ENCODE data around the gene PRKCH.

Gene PRKCH

GRCh38 chr14:61321385-61322010 lies at the start of gene PRKCH:
Gene PRKCH, plus strand, starts transcription at chr14:61321579. Its CDS starts 523 bp downstream, at chr14:61322102.
- peak; percentile 87 for DNase-seq (ENCODE audit: low spot score)

DNA sequence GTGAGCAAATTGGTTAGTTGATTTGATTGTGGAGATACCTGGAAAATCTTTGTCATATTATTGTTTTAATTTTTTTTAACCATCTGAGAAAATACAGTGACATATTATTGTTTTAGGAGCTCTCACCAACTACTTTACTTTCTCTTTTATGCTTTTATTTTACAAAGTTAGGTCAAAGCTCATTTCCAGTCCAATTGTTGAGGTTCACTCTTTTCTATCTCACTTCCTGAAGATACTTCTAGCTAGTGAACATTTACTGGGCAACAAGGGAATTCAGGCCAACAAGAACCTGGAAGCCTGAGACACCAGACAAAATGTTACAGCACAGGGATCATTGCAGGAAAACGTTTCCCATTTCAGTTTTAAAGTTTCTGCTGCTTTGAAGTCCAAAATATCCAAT lies 44.1 kb upstream of the PRKCH start:
- DNase-seq (ENCODE audit: low spot score) = no peak

- no peak for DNase-seq (ENCODE audit: low spot score)
These were observed 43.6 kb upstream of the PRKCH start for GRCh38 chr14:61277784-61278183.

- no peak for DNase-seq (ENCODE audit: low spot score)
These were observed 42.3 kb upstream of the PRKCH start for GRCh38 chr14:61279082-61279481.

GRCh38 chr14:61280092-61280525 lies 41.3 kb upstream of the PRKCH start:
- peak; percentile 22 for DNase-seq (ENCODE audit: low spot score)

- DNase-seq (ENCODE audit: low spot score) = peak; percentile 71
These were observed 40.7 kb upstream of the PRKCH start for GRCh38 chr14:61280526-61281185.

- peak; percentile 46 for DNase-seq (ENCODE audit: low spot score)
These were observed 40.0 kb upstream of the PRKCH start, which contains the start of gene TMEM30B for GRCh38 chr14:61281186-61281947. Gene TMEM30B, minus strand, starts transcription at chr14:61281338. Its CDS starts 191 bp downstream, at chr14:61281147.

GRCh38 chr14:61281948-61282275 lies 39.5 kb upstream of the PRKCH start:
- no peak for DNase-seq (ENCODE audit: low spot score)

- no peak for DNase-seq (ENCODE audit: low spot score)
These were observed 38.6 kb upstream of the PRKCH start for GRCh38 chr14:61282746-61283145.

- DNase-seq (ENCODE audit: low spot score) = no peak
These were observed 37.4 kb upstream of the PRKCH start for GRCh38 chr14:61284001-61284400.

DNA sequence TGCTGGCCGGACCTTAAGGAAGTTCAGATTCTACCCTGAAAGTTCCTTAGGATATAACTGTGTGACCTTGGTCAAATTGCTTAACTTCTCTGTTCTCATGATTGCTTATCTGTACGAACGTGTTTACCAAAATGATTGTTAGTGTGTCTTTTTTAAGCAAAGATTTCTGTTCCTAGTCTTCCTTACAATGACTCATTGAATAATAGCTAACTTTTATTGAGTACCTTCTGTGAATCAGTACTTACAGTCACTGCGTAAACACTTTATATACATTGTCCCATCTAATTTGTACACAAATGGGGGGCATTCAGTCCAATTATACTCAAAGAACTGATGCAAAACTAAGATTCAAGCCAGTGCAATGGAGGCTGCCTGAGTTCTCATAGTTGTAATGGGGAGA lies 36.0 kb upstream of the PRKCH start:
- DNase-seq (ENCODE audit: low spot score) = no peak

DNA sequence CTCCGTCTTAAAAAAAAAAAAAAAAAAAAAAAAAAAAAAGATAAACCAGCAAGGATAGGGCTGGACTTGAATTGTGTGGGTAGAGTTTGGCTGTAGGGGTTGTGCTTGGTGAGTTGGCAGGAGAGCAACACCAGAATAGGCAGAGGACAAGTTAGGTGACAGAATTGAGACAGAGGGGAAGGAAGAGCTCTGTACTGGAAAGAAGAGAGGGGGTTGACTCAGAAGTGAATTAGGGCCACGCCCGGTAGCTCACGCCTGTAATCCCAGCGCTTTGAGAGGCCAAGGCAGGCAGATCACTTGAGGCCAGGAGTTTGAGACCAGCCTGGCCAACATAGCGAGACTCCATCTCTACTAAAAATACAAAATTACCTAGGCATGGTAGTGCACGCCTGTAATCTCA lies 34.2 kb upstream of the PRKCH start:
- no peak for DNase-seq (ENCODE audit: low spot score)

DNA sequence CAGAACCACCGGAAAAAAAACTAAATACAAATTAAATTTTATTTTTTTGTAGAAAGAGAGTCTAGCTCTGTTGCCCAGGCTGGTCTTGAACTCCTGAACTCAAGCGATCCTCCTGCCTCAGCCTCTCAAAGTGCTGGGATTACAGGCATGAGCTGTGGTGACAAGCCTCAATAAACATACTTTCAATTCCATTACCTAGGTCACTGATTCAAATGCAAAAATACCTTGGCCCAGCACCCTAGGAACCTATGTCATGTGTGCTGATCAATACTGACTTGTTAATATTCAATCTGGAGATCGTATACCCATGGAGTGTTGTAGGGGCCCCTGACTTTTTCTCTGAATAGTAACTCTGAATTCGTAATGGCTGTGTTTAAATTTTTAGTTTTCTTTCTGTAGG lies 33.2 kb upstream of the PRKCH start:
- DNase-seq (ENCODE audit: low spot score) = no peak

- no peak for DNase-seq (ENCODE audit: low spot score)
These were observed 32.7 kb upstream of the PRKCH start for GRCh38 chr14:61288720-61289119.

DNA sequence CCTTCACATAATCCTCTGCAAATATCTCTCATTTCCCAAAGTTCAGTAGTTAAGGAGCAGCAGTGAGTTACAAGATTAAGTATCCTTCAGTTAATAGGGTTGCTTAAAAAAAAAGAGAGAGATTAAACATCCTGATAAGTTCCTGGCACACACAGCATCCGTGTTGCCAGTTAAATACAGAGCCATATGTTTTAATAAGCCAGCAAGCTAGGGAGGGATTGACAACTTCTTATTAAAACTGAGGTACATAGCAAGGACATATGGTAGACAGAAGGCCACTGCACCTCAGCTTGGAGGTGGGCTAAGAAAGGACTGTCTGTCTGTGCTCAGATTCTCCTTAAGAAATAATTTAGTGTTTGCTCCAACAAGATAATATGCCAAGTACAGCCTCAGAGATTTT lies 30.7 kb upstream of the PRKCH start:
- no peak for DNase-seq (ENCODE audit: low spot score)

- no peak for DNase-seq (ENCODE audit: low spot score)
These were observed 25.2 kb upstream of the PRKCH start for GRCh38 chr14:61296151-61296550.

- peak; percentile 61 for DNase-seq (ENCODE audit: low spot score)
These were observed 24.5 kb upstream of the PRKCH start for GRCh38 chr14:61296719-61297502.

- DNase-seq (ENCODE audit: low spot score) = no peak
These were observed 23.8 kb upstream of the PRKCH start for GRCh38 chr14:61297581-61297980.

DNA sequence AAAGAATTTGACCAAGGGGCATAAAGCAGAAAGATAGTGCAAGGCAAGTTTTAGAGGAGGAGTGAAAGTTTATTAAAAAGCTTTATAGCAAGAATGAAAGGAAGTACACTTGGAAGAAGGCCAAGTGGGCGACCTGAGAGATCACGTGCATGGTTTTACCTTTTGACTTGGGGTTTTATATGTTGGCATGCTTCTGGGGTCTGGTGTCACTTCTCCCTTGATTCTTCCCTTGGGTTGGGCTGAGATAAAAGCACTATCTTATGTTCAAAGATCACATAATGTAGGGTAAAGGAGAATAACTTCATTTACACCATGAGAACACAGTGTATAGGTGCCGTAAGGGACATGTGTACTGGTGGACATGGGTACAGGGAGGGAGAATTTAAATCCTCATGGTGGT lies 22.6 kb upstream of the PRKCH start:
- peak; percentile 43 for DNase-seq (ENCODE audit: low spot score)

DNA sequence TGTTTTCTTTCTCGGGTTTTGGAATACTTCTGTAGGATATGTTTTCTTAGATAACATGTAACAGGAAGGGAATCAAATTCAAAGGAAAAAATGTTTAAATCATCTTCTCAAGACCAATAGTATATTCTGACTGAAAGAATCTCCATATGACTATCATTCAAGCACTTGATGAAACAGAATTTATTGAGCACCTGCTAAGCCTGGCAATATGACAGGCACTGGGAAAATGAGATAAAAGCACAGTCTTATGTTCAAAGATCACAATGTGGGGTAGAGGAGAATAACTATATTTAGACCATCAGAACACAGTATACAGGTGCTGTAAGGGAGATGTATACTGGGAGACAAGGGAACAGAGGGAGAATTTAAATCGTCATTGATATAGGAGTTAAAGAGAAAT lies 21.2 kb upstream of the PRKCH start:
- DNase-seq (ENCODE audit: low spot score) = no peak

DNA sequence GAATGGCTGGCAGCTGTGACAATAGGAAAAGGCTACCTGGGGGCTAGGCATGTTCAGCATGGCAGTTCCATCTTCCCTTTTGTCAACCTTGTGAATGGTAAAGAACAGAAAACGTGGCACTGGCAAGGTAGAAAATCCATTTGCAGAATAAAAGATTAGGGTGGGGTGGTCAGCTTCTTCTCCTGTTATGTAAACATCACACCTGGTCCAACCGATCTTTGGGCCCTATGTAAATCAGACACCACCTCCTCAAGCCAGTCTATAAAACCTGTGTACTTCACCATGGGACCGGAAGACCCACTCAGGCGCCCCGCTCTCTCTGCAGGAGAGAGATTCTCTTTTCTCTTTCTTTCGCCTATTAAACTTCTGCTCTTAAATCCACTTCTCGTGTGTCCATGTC lies 20.6 kb upstream of the PRKCH start:
- DNase-seq (ENCODE audit: low spot score) = no peak

DNA sequence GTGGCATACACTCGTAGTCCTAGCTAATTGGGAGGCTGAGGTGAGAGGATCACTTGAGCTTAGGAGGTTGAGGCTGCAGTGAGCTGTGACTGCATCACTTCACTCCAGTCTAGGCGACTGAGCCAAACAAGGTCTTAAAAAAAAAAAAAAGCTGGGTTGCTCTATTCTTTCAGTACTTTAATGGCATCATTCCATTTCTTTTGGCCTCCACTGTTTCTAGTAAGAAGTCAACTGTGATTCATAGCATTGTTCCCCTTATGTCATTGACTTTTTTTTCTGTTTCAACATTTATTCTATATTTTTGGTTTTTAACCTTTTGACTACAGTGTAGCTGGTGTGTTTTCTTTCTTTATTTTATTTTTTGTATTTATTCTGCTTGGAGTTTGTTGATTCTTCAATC lies 16.7 kb upstream of the PRKCH start:
- DNase-seq (ENCODE audit: low spot score) = no peak
